Measurements from ENCODE around the gene KLK7.

KLK7 gene

GRCh38 chr19:51001515-51001914 is 17.8 kb upstream of the KLK7 start, which contains the start of gene KLK8:
KLK8 (minus strand) TSS chr19:51001604; CDS start chr19:51001167, 437 bp downstream.
- Histone ChIP-seq H2BK120ac (ENCODE audit: low read depth, low read length) (no peak within 1 kb of the TSS), H2AFZ (ENCODE audit: low read depth, low read length) (no peak within 1 kb of the TSS), H2BK15ac (ENCODE audit: low read depth, poor library complexity, severe bottlenecking) (no peak within 1 kb of the TSS), H3K36me3 (ENCODE audit: control insufficient read depth in 1 of 2, insufficient read depth in 2 of 2, low read depth in 1 of 2, low read length in 2 of 2) (no peaks in the 10 kb centered on the region), H3K27ac (ENCODE audit: low read length, poor library complexity, severe bottlenecking) (no peak within 1 kb of the TSS), H2BK12ac (ENCODE audit: low read length in 2 of 2) (no peak within 1 kb of the TSS), H3K4me3 (ENCODE audit: insufficient read depth in 1 of 2, low read depth in 1 of 2, low read length in 2 of 2) (no peak within 1 kb of the TSS), H2BK5ac (ENCODE audit: low read depth, low read length, poor library complexity, severe bottlenecking) (no peak within 1 kb of the TSS), H3K4me2 (ENCODE audit: low read length, poor library complexity, severe bottlenecking) (no peak within 1 kb of the TSS), H3K9ac (ENCODE audit: low read length) (no peak within 1 kb of the TSS), H3K9me3 (ENCODE audit: control insufficient read depth, low read length) (no peaks in the 10 kb centered on the region), H3K18ac (ENCODE audit: low read depth in 1 of 2, low read length in 2 of 2) (no peak within 1 kb of the TSS), H3K23ac (ENCODE audit: low read length in 2 of 2) (no peak within 1 kb of the TSS), H3K14ac (ENCODE audit: low read length in 2 of 2) (no peak within 1 kb of the TSS), H3K27me3 (ENCODE audit: control insufficient read depth in 1 of 2, insufficient read depth in 1 of 2, low read length in 2 of 2) (peaks cover 0 to 51% of the 10 kb centered on the region in 2 experiments), H2AK5ac (ENCODE audit: low read length, severe bottlenecking) (no peak within 1 kb of the TSS), H4K91ac (ENCODE audit: low read length) (no peak within 1 kb of the TSS), H4K8ac (ENCODE audit: low read length) (no peak within 1 kb of the TSS), H3K4ac (ENCODE audit: low read depth in 1 of 2, low read length in 2 of 2) (no peak within 1 kb of the TSS), H3K4me1 (ENCODE audit: control insufficient read depth, insufficient read depth, low read depth, low read length) (no peaks in the 10 kb centered on the region), H3K79me1 (replicated peaks; ENCODE audit: low read length, poor library complexity, severe bottlenecking) (no peaks in the 10 kb centered on the region)
- WGBS: 27% methylated on average over 4 of the region's 7 CpGs
- DNase-seq: no peak

GRCh38 chr19:51000981-51001380 is 17.3 kb upstream of the KLK7 start:
- H3K14ac ChIP-seq (ENCODE audit: low read length in 2 of 2): no peak overlapping the region
- 24% methylated on average over 13 of the region's 16 CpGs for WGBS
- H3K9ac ChIP-seq (ENCODE audit: low read length): no peak overlapping the region
- no peak overlapping the region for H3K4ac ChIP-seq (ENCODE audit: low read depth in 1 of 2, low read length in 2 of 2)
- H2AK5ac ChIP-seq (ENCODE audit: low read length, severe bottlenecking): no peak overlapping the region
- no peak overlapping the region for H3K23ac ChIP-seq (ENCODE audit: low read length in 2 of 2)
- H3K4me1 ChIP-seq (ENCODE audit: control insufficient read depth, insufficient read depth, low read depth, low read length): no peaks in the 10 kb centered on the region
- H4K8ac ChIP-seq (ENCODE audit: low read length): no peak overlapping the region
- H3K4me3 ChIP-seq (ENCODE audit: insufficient read depth in 1 of 2, low read depth in 1 of 2, low read length in 2 of 2): no peak overlapping the region
- no peak overlapping the region for H2BK15ac ChIP-seq (ENCODE audit: low read depth, poor library complexity, severe bottlenecking)
- H4K91ac ChIP-seq (ENCODE audit: low read length): no peak overlapping the region
- H3K79me1 ChIP-seq (replicated peaks; ENCODE audit: low read length, poor library complexity, severe bottlenecking): no peaks in the 10 kb centered on the region
- H3K27me3 ChIP-seq (ENCODE audit: control insufficient read depth in 1 of 2, insufficient read depth in 1 of 2, low read length in 2 of 2): peaks cover 0 to 46% of the 10 kb centered on the region in 2 experiments
- no peak overlapping the region for H2AFZ ChIP-seq (ENCODE audit: low read depth, low read length)
- no peak overlapping the region for H3K27ac ChIP-seq (ENCODE audit: low read length, poor library complexity, severe bottlenecking)
- H3K36me3 ChIP-seq (ENCODE audit: control insufficient read depth in 1 of 2, insufficient read depth in 2 of 2, low read depth in 1 of 2, low read length in 2 of 2): no peaks in the 10 kb centered on the region
- H2BK12ac ChIP-seq (ENCODE audit: low read length in 2 of 2): no peak overlapping the region
- no peak overlapping the region for H2BK5ac ChIP-seq (ENCODE audit: low read depth, low read length, poor library complexity, severe bottlenecking)
- no peak for DNase-seq
- no peaks in the 10 kb centered on the region for H3K9me3 ChIP-seq (ENCODE audit: control insufficient read depth, low read length)
- no peak overlapping the region for H2BK120ac ChIP-seq (ENCODE audit: low read depth, low read length)
- H3K4me2 ChIP-seq (ENCODE audit: low read length, poor library complexity, severe bottlenecking): no peak overlapping the region
- no peak overlapping the region for H3K18ac ChIP-seq (ENCODE audit: low read depth in 1 of 2, low read length in 2 of 2)

- Histone ChIP-seq H3K27me3 (ENCODE audit: control insufficient read depth in 1 of 2, insufficient read depth in 1 of 2, low read length in 2 of 2) (peaks cover 0 to 46% of the 10 kb centered on the region in 2 experiments), H3K9me3 (ENCODE audit: control insufficient read depth, low read length) (no peaks in the 10 kb centered on the region), H2BK5ac (ENCODE audit: low read depth, low read length, poor library complexity, severe bottlenecking) (no peak overlapping the region), H2AK5ac (ENCODE audit: low read length, severe bottlenecking) (no peak overlapping the region), H4K8ac (ENCODE audit: low read length) (no peak overlapping the region), H3K79me1 (replicated peaks; ENCODE audit: low read length, poor library complexity, severe bottlenecking) (no peaks in the 10 kb centered on the region), H4K91ac (ENCODE audit: low read length) (no peak overlapping the region), H3K14ac (ENCODE audit: low read length in 2 of 2) (no peak overlapping the region), H3K4me2 (ENCODE audit: low read length, poor library complexity, severe bottlenecking) (no peak overlapping the region), H2BK15ac (ENCODE audit: low read depth, poor library complexity, severe bottlenecking) (no peak overlapping the region), H2BK12ac (ENCODE audit: low read length in 2 of 2) (no peak overlapping the region), H2AFZ (ENCODE audit: low read depth, low read length) (no peak overlapping the region), H3K36me3 (ENCODE audit: control insufficient read depth in 1 of 2, insufficient read depth in 2 of 2, low read depth in 1 of 2, low read length in 2 of 2) (no peaks in the 10 kb centered on the region), H3K4ac (ENCODE audit: low read depth in 1 of 2, low read length in 2 of 2) (no peak overlapping the region), H3K18ac (ENCODE audit: low read depth in 1 of 2, low read length in 2 of 2) (no peak overlapping the region), H3K4me1 (ENCODE audit: control insufficient read depth, insufficient read depth, low read depth, low read length) (no peaks in the 10 kb centered on the region), H3K4me3 (ENCODE audit: insufficient read depth in 1 of 2, low read depth in 1 of 2, low read length in 2 of 2) (no peak overlapping the region), H3K9ac (ENCODE audit: low read length) (no peak overlapping the region), H2BK120ac (ENCODE audit: low read depth, low read length) (no peak overlapping the region), H3K23ac (ENCODE audit: low read length in 2 of 2) (no peak overlapping the region), H3K27ac (ENCODE audit: low read length, poor library complexity, severe bottlenecking) (no peak overlapping the region)
- no peak for DNase-seq
- WGBS: 86% methylated on average over 10 of the region's 10 CpGs
Measured at GRCh38 chr19:51000426-51000825, 16.7 kb upstream of the KLK7 start.

GRCh38 chr19:50998686-50999085 is 15.0 kb upstream of the KLK7 start:
- Histone ChIP-seq H4K8ac (ENCODE audit: low read length) (no peak overlapping the region), H3K18ac (ENCODE audit: low read depth in 1 of 2, low read length in 2 of 2) (no peak overlapping the region), H3K9me3 (ENCODE audit: control insufficient read depth, low read length) (no peaks in the 10 kb centered on the region), H3K79me1 (replicated peaks; ENCODE audit: low read length, poor library complexity, severe bottlenecking) (no peaks in the 10 kb centered on the region), H2BK15ac (ENCODE audit: low read depth, poor library complexity, severe bottlenecking) (no peak overlapping the region), H3K4me2 (ENCODE audit: low read length, poor library complexity, severe bottlenecking) (no peak overlapping the region), H3K4me1 (ENCODE audit: control insufficient read depth, insufficient read depth, low read depth, low read length) (no peaks in the 10 kb centered on the region), H2BK5ac (ENCODE audit: low read depth, low read length, poor library complexity, severe bottlenecking) (no peak overlapping the region), H3K27me3 (ENCODE audit: control insufficient read depth in 1 of 2, insufficient read depth in 1 of 2, low read length in 2 of 2) (peaks cover 0 to 38% of the 10 kb centered on the region in 2 experiments), H2AFZ (ENCODE audit: low read depth, low read length) (no peak overlapping the region), H3K36me3 (ENCODE audit: control insufficient read depth in 1 of 2, insufficient read depth in 2 of 2, low read depth in 1 of 2, low read length in 2 of 2) (no peaks in the 10 kb centered on the region), H3K14ac (ENCODE audit: low read length in 2 of 2) (no peak overlapping the region), H3K4me3 (ENCODE audit: insufficient read depth in 1 of 2, low read depth in 1 of 2, low read length in 2 of 2) (no peak overlapping the region), H3K23ac (ENCODE audit: low read length in 2 of 2) (no peak overlapping the region), H2BK120ac (ENCODE audit: low read depth, low read length) (no peak overlapping the region), H2BK12ac (ENCODE audit: low read length in 2 of 2) (no peak overlapping the region), H3K27ac (ENCODE audit: low read length, poor library complexity, severe bottlenecking) (no peak overlapping the region), H3K4ac (ENCODE audit: low read depth in 1 of 2, low read length in 2 of 2) (no peak overlapping the region), H3K9ac (ENCODE audit: low read length) (no peak overlapping the region), H2AK5ac (ENCODE audit: low read length, severe bottlenecking) (no peak overlapping the region), H4K91ac (ENCODE audit: low read length) (no peak overlapping the region)
- 72% methylated on average over 4 of the region's 4 CpGs for WGBS
- no peak for DNase-seq
